ENCODE data around the gene FHOD3. TPM values are rescaled to one million over a fixed set of nuclear protein-coding genes. Genes with fewer than 3 reads are reported as not detected.

The FHOD3 gene
- total and polyA plus RNA-seq, 2 experiments from 2014 or later: 2.7 to 8.7 TPM

DNA sequence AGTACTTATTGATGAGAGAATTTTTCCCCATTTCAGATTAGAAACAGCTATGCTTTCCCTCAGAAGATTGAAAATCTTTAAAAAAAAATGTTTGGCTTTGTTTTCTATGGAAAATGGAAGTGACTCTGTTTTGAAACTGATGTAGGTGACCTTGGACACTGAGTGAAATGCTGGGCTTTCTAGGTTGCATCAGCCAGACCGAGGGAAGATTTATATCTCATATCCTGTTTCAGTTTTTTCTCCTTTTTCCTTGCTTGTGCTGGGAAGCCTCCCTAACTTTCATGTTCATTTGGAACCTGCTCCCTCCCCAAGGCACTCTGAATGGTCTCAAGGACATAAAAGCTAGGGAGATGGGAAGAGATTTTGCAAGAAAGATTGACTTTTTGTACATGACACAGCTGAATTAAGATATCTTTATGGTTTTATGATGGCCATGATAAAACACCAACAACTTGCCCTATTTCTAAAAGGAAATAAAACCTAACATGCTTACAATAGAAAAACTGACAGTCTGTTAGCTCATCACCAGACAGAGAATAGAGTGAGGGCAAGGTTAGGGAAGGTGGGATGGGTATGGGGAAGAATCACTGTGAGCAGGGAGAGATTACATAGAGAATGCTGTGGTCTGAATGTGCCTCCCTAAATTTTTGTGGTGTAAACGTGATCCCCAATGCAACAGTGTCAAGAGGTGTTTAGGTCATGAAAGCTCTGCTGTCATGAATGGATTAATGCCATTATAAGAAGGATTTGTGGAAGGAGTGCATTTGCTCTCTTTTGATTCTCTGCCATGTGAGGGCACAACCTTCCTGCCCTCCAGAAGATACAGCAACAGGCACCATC is 281.6 kb downstream of the FHOD3 start:
- Histone ChIP-seq H3K27me3 (ENCODE audit: insufficient read depth) (no peaks in the 10 kb centered on the region), H3K4me1 (ENCODE audit: insufficient read depth) (peaks cover 15% of the 10 kb centered on the region), H3K36me3 (ENCODE audit: insufficient read depth) (no peaks in the 10 kb centered on the region), H2AFZ (no peak overlapping the region), H3K27ac (ENCODE audit: low read depth) (no peak overlapping the region), H3K9me2 (ENCODE audit: insufficient read depth) (peaks cover 8% of the 10 kb centered on the region; the same call in 1 of the 2 replicates), H3K4me2 (no peak overlapping the region), H3K4me3 (no peak overlapping the region), H4K20me1 (replicated peaks; ENCODE audit: insufficient read depth) (no peaks in the 10 kb centered on the region), H3F3A (replicated peaks; ENCODE audit: low read depth) (no peaks in the 10 kb centered on the region), H3K79me2 (replicated peaks; ENCODE audit: insufficient read depth) (no peaks in the 10 kb centered on the region)
- TF ChIP-seq ZNF114 (CRISPR knock-in tag; IDR thresholded peaks at IDR 0.05) (no peak), JUNB (IDR thresholded peaks at IDR 0.05; ENCODE audit: unreplicated experiment) (no peak), NANOG (IDR thresholded peaks at IDR 0.05; ENCODE audit: borderline replicate concordance) (no peak), STAT1 (IDR thresholded peaks at IDR 0.05; ENCODE audit: unreplicated experiment) (no peak), CREB1 (CRISPR knock-in tag; IDR thresholded peaks at IDR 0.05; ENCODE audit: low read depth) (no peak), EZH2phosphoT487 (IDR thresholded peaks at IDR 0.05; ENCODE audit: unreplicated experiment) (no peak), ZNF331 (CRISPR knock-in tag; IDR thresholded peaks at IDR 0.05; ENCODE audit: low read depth) (no peak), POLR2AphosphoS5 (IDR thresholded peaks at IDR 0.05; ENCODE audit: low read depth) (no peak)
- TF ChIP-seq, protein P1, sequence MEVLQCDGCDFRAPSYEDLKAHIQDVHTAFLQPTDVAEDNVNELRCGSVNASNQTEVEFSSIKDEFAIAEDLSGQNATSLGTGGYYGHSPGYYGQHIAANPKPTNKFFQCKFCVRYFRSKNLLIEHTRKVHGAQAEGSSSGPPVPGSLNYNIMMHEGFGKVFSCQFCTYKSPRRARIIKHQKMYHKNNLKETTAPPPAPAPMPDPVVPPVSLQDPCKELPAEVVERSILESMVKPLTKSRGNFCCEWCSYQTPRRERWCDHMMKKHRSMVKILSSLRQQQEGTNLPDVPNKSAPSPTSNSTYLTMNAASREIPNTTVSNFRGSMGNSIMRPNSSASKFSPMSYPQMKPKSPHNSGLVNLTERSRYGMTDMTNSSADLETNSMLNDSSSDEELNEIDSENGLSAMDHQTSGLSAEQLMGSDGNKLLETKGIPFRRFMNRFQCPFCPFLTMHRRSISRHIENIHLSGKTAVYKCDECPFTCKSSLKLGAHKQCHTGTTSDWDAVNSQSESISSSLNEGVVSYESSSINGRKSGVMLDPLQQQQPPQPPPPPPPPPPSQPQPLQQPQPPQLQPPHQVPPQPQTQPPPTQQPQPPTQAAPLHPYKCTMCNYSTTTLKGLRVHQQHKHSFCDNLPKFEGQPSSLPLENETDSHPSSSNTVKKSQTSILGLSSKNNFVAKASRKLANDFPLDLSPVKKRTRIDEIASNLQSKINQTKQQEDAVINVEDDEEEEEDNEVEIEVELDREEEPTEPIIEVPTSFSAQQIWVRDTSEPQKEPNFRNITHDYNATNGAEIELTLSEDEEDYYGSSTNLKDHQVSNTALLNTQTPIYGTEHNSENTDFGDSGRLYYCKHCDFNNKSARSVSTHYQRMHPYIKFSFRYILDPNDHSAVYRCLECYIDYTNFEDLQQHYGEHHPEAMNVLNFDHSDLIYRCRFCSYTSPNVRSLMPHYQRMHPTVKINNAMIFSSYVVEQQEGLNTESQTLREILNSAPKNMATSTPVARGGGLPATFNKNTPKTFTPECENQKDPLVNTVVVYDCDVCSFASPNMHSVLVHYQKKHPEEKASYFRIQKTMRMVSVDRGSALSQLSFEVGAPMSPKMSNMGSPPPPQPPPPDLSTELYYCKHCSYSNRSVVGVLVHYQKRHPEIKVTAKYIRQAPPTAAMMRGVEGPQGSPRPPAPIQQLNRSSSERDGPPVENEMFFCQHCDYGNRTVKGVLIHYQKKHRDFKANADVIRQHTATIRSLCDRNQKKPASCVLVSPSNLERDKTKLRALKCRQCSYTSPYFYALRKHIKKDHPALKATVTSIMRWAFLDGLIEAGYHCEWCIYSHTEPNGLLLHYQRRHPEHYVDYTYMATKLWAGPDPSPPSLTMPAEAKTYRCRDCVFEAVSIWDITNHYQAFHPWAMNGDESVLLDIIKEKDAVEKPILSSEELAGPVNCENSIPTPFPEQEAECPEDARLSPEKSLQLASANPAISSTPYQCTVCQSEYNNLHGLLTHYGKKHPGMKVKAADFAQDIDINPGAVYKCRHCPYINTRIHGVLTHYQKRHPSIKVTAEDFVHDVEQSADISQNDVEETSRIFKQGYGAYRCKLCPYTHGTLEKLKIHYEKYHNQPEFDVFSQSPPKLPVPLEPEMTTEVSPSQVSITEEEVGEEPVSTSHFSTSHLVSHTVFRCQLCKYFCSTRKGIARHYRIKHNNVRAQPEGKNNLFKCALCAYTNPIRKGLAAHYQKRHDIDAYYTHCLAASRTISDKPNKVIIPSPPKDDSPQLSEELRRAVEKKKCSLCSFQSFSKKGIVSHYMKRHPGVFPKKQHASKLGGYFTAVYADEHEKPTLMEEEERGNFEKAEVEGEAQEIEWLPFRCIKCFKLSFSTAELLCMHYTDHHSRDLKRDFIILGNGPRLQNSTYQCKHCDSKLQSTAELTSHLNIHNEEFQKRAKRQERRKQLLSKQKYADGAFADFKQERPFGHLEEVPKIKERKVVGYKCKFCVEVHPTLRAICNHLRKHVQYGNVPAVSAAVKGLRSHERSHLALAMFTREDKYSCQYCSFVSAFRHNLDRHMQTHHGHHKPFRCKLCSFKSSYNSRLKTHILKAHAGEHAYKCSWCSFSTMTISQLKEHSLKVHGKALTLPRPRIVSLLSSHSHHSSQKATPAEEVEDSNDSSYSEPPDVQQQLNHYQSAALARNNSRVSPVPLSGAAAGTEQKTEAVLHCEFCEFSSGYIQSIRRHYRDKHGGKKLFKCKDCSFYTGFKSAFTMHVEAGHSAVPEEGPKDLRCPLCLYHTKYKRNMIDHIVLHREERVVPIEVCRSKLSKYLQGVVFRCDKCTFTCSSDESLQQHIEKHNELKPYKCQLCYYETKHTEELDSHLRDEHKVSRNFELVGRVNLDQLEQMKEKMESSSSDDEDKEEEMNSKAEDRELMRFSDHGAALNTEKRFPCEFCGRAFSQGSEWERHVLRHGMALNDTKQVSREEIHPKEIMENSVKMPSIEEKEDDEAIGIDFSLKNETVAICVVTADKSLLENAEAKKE (CRISPR knock-in tag; IDR thresholded peaks at IDR 0.05): no peak
- TF ChIP-seq, protein P2, sequence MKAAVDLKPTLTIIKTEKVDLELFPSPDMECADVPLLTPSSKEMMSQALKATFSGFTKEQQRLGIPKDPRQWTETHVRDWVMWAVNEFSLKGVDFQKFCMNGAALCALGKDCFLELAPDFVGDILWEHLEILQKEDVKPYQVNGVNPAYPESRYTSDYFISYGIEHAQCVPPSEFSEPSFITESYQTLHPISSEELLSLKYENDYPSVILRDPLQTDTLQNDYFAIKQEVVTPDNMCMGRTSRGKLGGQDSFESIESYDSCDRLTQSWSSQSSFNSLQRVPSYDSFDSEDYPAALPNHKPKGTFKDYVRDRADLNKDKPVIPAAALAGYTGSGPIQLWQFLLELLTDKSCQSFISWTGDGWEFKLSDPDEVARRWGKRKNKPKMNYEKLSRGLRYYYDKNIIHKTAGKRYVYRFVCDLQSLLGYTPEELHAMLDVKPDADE (IDR thresholded peaks at IDR 0.05): no peak
- TF ChIP-seq, protein P3, sequence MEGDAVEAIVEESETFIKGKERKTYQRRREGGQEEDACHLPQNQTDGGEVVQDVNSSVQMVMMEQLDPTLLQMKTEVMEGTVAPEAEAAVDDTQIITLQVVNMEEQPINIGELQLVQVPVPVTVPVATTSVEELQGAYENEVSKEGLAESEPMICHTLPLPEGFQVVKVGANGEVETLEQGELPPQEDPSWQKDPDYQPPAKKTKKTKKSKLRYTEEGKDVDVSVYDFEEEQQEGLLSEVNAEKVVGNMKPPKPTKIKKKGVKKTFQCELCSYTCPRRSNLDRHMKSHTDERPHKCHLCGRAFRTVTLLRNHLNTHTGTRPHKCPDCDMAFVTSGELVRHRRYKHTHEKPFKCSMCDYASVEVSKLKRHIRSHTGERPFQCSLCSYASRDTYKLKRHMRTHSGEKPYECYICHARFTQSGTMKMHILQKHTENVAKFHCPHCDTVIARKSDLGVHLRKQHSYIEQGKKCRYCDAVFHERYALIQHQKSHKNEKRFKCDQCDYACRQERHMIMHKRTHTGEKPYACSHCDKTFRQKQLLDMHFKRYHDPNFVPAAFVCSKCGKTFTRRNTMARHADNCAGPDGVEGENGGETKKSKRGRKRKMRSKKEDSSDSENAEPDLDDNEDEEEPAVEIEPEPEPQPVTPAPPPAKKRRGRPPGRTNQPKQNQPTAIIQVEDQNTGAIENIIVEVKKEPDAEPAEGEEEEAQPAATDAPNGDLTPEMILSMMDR (conservative IDR thresholded peaks at IDR 0.05; ENCODE audit: low read depth in 2 of 2): no peak
- TF ChIP-seq, protein P4, sequence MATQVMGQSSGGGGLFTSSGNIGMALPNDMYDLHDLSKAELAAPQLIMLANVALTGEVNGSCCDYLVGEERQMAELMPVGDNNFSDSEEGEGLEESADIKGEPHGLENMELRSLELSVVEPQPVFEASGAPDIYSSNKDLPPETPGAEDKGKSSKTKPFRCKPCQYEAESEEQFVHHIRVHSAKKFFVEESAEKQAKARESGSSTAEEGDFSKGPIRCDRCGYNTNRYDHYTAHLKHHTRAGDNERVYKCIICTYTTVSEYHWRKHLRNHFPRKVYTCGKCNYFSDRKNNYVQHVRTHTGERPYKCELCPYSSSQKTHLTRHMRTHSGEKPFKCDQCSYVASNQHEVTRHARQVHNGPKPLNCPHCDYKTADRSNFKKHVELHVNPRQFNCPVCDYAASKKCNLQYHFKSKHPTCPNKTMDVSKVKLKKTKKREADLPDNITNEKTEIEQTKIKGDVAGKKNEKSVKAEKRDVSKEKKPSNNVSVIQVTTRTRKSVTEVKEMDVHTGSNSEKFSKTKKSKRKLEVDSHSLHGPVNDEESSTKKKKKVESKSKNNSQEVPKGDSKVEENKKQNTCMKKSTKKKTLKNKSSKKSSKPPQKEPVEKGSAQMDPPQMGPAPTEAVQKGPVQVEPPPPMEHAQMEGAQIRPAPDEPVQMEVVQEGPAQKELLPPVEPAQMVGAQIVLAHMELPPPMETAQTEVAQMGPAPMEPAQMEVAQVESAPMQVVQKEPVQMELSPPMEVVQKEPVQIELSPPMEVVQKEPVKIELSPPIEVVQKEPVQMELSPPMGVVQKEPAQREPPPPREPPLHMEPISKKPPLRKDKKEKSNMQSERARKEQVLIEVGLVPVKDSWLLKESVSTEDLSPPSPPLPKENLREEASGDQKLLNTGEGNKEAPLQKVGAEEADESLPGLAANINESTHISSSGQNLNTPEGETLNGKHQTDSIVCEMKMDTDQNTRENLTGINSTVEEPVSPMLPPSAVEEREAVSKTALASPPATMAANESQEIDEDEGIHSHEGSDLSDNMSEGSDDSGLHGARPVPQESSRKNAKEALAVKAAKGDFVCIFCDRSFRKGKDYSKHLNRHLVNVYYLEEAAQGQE (IDR thresholded peaks at IDR 0.05; ENCODE audit: unreplicated experiment): no peak
- DNase-seq (ENCODE audit: low spot score) (no peak), ATAC-seq (no peak)
- Mint-ChIP-seq H3K36me3 (ENCODE audit: low read depth) (peaks cover 21% of the 10 kb centered on the region), H3K4me1 (peaks cover 32% of the 10 kb centered on the region), H3K4me3 (no peak overlapping the region), H3K9me3 (peaks cover 7% of the 10 kb centered on the region), H3K27ac (no peak overlapping the region), H3K27me3 (ENCODE audit: insufficient read depth, low read depth, poor library complexity) (peaks cover 9% of the 10 kb centered on the region)
